Psoas muscle (tissue), 8 donors: ENCODE results near the gene GCAT. TPM values are rescaled to one million over a fixed set of nuclear protein-coding genes. Genes with fewer than 3 reads are reported as not detected.

Source experiments
- ATAC-seq, 4 donors: fragments of 200-7000 bp; cut with Tn5 transposase; one replicate each; pipeline ENCODE4 v1.9.1; 2020; ENCODE audit warnings: moderate library complexity in 3 of 4, mild to moderate bottlenecking in 2 of 4
- DNase-seq, 2 donors: peaks; one replicate each; pipeline ENCODE4 v3.0.0-alpha.2; 2020
- H3K27ac ChIP-seq: fragments of 200-600 bp; one replicate; pipeline ENCODE4 v1.8.0; 2022
- H3K27me3 ChIP-seq, 3 donors: fragments of 200-600 bp in 1 of 3; one replicate each; pipeline versions ENCODE4 v1.6.1 to v1.8.0; 2013 to 2022; ENCODE audit warnings: low read length in 2 of 3, mild to moderate bottlenecking in 2 of 3, moderate library complexity in 1 of 3; ENCODE audit not compliant: insufficient read depth in 3 of 3
- H3K36me3 ChIP-seq, 2 donors: fragments of 200-600 bp in 1 of 2; one replicate each; pipeline versions ENCODE4 v1.6.1 to v1.8.0; 2013 to 2022; ENCODE audit warnings: low read depth in 1 of 2, mild to moderate bottlenecking in 1 of 2, moderate library complexity in 1 of 2; ENCODE audit not compliant: insufficient read depth in 1 of 2
- H3K4me1 ChIP-seq: fragments of 200-600 bp; one replicate; pipeline ENCODE4 v1.8.0; 2022
- H3K4me3 ChIP-seq: fragments of 200-600 bp; one replicate; pipeline ENCODE4 v1.8.0; 2022; ENCODE audit warnings: mild to moderate bottlenecking
- H3K9me3 ChIP-seq: fragments of 200-600 bp; one replicate; pipeline ENCODE4 v1.8.0; 2022
- WGBS, 3 donors: extraction: QIAGEN DNeasy Blood & Tissue Kit; methylation state at CpG; one replicate each; pipeline versions ENCODE4 v1.1.6 to v1.1.7; 2013; 5-methylcytosine and 5-hydroxymethylcytosine counted together
- intact Hi-C, 2 donors: fragments of 100-400 bp; cut with DNase I; formaldehyde crosslinking; loops; one replicate each; pipeline versions ENCODE4 v1.11.0 to v1.14.2; 2022
- polyA plus RNA-seq, 3 donors: library from polyadenylated mRNA; stranded (reverse); fragments of 200-250 nt; gene quantifications; one replicate each; pipeline ENCODE4 v1.2.3, GENCODE V29; 2013
- total RNA-seq, 4 donors: library from RNA; stranded (reverse); fragmentation: NEBNext Ultra II Directional in 2 of 4; extraction: Animal tissue kit (Norgen Biotek cat#: 25700) in 2 of 4; gene quantifications; one replicate each; pipeline versions ENCODE4 v1.2.1 to v1.2.4, GENCODE V29; 2021 to 2023
- TF ChIP-seq, protein P1 (sequence below): fragments of 200-600 bp; IDR thresholded peaks from one replicate; pipeline ENCODE4 v1.8.0; 2022; ENCODE audit warnings: antibody characterized with exemption
- donor health status: healthy with polysubstance abuse.
- donor health status: DM: no; HTN: no; CAD: no; lungs with moderate emphysema.
- donor health status: Bipolar disorder and iron deficiency.
- donor health status: healthy.
- donor health status: DM: yes; HTN: yes; CAD: no.
- donor health status: DM: no; HTN: no; CAD: no.
- donor health status: DM: no; HTN: no; CAD: no.
- donor health status: DM: yes; HTN: yes; CAD: no.

Gene GCAT
- total and polyA plus RNA-seq, 7 donors = 5.4 to 19.2 (median 8.3) TPM

DNA sequence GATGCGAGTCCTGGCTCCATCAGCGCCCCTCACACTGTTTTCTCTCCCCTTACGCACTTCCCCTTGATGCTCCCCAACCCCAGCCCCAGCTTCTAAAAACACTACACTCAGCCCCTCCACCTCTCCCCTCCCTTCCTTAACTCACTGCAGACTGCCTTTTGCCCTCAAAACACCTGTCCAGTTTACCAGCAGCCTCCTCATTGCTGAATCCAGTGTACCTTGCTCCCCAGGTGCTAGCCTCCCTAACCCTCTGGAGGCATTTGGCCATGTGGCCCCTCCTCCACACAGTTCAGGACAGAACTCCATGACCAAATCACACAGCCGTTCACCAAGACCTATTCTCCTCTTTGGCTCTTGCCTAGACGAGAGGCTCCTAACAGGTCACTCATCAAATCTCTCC is 12.6 kb downstream of the GCAT start:
- Histone ChIP-seq H3K4me1 (peaks cover 13% of the 10 kb centered on the region), H3K36me3 (peaks cover 0 to under 1% of the 10 kb centered on the region in 2 donors), H3K4me3 (no peak overlapping the region), H3K27ac (no peak overlapping the region), H3K27me3 (no peaks in the 10 kb centered on the region), H3K9me3 (no peaks in the 10 kb centered on the region)
- no peak for DNase-seq
- intact Hi-C loops = no loop called here
- TF ChIP-seq, protein P1, sequence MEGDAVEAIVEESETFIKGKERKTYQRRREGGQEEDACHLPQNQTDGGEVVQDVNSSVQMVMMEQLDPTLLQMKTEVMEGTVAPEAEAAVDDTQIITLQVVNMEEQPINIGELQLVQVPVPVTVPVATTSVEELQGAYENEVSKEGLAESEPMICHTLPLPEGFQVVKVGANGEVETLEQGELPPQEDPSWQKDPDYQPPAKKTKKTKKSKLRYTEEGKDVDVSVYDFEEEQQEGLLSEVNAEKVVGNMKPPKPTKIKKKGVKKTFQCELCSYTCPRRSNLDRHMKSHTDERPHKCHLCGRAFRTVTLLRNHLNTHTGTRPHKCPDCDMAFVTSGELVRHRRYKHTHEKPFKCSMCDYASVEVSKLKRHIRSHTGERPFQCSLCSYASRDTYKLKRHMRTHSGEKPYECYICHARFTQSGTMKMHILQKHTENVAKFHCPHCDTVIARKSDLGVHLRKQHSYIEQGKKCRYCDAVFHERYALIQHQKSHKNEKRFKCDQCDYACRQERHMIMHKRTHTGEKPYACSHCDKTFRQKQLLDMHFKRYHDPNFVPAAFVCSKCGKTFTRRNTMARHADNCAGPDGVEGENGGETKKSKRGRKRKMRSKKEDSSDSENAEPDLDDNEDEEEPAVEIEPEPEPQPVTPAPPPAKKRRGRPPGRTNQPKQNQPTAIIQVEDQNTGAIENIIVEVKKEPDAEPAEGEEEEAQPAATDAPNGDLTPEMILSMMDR = no peak
- 89 to 95% (median 95%) methylated on average over 5 of the region's 5 CpGs for WGBS, 3 donors
- no peak for ATAC-seq

GRCh38 chr22:37822079-37822833 is 14.5 kb downstream of the GCAT start:
- 48 to 57% (median 50%) methylated on average over 8 of the region's 8 CpGs for WGBS, 3 donors
- ATAC-seq (no peak), DNase-seq (no peak)
- Histone ChIP-seq H3K27me3 (no peaks in the 10 kb centered on the region), H3K4me1 (peaks cover 13% of the 10 kb centered on the region), H3K36me3 (no peaks in the 10 kb centered on the region), H3K27ac (no peak overlapping the region), H3K4me3 (no peak overlapping the region), H3K9me3 (no peaks in the 10 kb centered on the region)
- intact Hi-C loops = no loop called here
- TF ChIP-seq, protein P1 = no peak

- Histone ChIP-seq H3K36me3 (peaks cover 0 to 3% of the 10 kb centered on the region in 2 donors), H3K9me3 (no peaks in the 10 kb centered on the region), H3K4me1 (peaks cover 6% of the 10 kb centered on the region), H3K27ac (no peak within 1 kb of the TSS), H3K27me3 (no peaks in the 10 kb centered on the region), H3K4me3 (no peak within 1 kb of the TSS)
- 61 to 69% (median 68%) methylated on average over 21 of the region's 21 CpGs for WGBS, 3 donors
- intact Hi-C loops = no loop called here
- DNase-seq (no peak), ATAC-seq (no peak)
- TF ChIP-seq, protein P1 = no peak
These were observed 15.6 kb downstream of the GCAT start, which contains the start of gene GALR3 for GRCh38 chr22:37823134-37823985. GALR3 (plus strand) TSS chr22:37823382; CDS start chr22:37823407, 25 bp downstream.

DNA sequence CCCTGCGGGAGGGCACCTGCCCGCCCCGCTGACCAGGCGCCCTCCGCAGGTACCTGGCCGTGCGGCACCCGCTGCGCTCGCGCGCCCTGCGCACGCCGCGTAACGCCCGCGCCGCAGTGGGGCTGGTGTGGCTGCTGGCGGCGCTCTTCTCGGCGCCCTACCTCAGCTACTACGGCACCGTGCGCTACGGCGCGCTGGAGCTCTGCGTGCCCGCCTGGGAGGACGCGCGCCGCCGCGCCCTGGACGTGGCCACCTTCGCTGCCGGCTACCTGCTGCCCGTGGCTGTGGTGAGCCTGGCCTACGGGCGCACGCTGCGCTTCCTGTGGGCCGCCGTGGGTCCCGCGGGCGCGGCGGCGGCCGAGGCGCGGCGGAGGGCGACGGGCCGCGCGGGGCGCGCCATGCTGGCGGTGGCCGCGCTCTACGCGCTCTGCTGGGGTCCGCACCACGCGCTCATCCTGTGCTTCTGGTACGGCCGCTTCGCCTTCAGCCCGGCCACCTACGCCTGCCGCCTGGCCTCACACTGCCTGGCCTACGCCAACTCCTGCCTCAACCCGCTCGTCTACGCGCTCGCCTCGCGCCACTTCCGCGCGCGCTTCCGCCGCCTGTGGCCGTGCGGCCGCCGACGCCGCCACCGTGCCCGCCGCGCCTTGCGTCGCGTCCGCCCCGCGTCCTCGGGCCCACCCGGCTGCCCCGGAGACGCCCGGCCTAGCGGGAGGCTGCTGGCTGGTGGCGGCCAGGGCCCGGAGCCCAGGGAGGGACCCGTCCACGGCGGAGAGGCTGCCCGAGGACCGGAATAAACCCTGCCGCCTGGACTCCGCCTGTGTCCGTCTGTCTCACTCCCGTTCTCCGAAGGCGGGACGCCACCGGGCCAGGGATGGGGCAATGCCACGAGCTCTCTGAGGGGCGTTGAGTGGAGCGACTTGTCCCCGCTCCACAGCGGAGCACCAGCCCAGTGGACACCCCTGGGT is 17.2 kb downstream of the GCAT start:
- peaks cover 0 to 18% of the 10 kb centered on the region in 2 donors for H3K36me3 ChIP-seq
- no peaks in the 10 kb centered on the region for H3K9me3 ChIP-seq
- DNase-seq (no peak), ATAC-seq (peak; percentile 49 to 73 (median 64))
- TF ChIP-seq, protein P1 = no peak
- 8 to 12% (median 9%) methylated on average over 77 to 135 of the region's 135 CpGs for WGBS, 3 donors
- intact Hi-C loops = no loop called here
- peak overlapping the region; percentile 59 for H3K4me3 ChIP-seq
- H3K27ac ChIP-seq = peak overlapping the region; percentile 20
- no peaks in the 10 kb centered on the region for H3K4me1 ChIP-seq
- no peaks in the 10 kb centered on the region for H3K27me3 ChIP-seq
